Measurements from ENCODE around the gene PTPRA.

Gene PTPRA

DNA sequence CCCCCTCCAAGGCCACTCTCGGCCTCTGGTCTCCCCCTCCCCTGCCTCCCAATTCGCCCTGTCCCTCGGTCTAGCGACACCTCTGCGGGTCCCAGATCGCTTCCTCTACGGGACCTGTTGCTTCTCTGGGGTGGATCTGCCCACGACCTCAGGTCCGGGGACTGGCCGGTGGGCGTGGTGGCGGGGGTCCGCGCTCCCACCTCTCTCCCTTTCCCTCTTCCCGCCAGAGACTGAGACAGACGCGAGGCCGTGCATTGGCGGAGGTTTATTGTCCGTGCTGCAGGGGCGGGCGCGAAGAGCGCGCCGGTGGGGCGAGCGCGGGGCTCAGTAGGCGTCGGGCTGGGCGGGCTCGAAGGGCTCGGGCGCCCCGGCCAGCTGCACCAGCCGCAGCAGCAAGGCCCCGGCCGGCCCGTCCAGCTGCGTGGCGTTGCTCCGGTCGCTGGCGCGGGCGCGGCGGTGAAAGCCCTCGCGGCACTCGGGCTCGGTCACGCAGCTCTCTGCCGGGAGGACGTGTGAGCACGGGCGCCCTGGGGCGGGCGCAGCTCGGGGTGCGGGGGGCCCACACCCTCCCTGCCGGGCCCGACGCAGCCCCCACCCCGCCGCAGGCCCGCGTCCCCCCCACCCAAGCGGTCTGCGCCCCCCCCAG lies 209.1 kb downstream of the PTPRA start:
- peaks cover 11% of the 10 kb centered on the region for H3K4me1 Mint-ChIP-seq (ENCODE audit: low read depth)
- peaks cover 11% of the 10 kb centered on the region for H3K27me3 Mint-ChIP-seq
- no peak overlapping the region for H3K27ac Mint-ChIP-seq
- no peaks in the 10 kb centered on the region for H3K9me3 Mint-ChIP-seq (ENCODE audit: low read depth)
- peak overlapping the region; percentile 77 for H3K4me3 Mint-ChIP-seq
- peaks cover 2% of the 10 kb centered on the region for H3K36me3 Mint-ChIP-seq

DNA sequence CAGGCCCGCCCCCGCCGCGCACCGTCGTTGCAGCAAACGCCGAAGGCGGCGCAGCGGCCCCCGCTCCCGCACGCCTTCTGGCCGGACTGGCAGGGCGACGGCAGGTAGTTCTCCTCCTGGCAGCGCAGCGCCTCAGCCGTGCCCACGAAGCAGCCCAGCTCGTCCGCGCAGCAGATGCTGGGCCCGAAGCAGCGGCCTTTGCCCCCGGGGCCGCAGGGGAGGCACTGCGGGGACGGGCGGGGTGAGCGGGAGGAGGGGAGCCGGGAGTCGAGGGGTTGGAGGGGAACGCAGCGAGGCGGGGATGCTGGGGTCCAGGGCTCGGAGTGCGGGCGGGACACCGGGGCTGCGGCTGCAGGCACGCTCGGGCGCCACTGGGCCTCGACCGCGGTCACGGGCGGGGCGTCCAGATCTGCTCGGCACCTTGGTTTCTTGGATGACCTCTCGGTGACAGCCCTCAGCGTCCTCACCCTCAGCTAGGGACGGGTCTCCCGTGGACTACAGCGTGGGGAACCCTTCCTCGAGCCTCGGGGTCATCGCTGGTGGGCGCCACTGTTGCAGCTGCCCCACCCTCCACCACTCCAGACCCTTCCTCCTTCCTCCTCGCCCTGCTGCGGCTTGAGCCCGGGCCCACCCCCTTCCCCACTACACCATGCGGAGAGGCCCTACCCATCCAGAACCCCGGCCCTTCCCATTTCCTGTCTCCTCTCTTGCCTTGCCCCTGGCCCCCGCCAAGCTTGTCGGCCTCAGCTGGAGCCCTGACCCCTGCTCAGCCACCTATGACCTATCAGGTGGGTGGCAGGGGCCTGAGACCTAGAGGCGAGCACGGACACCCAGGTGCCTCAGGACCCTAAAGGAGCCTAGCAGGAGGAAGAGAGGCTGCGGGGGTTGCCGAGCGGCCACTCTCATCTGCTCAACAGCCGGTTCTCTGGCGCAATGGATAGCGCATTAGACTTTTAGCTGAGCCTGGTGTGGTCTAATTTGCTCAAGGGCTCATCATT lies 210.0 kb downstream of the PTPRA start:
- peaks cover 5% of the 10 kb centered on the region for H3K4me1 Mint-ChIP-seq (ENCODE audit: low read depth)
- peaks cover 2% of the 10 kb centered on the region for H3K36me3 Mint-ChIP-seq
- no peaks in the 10 kb centered on the region for H3K9me3 Mint-ChIP-seq (ENCODE audit: low read depth)
- peak overlapping the region; percentile 62 for H3K4me3 Mint-ChIP-seq
- no peak overlapping the region for H3K27ac Mint-ChIP-seq
- peaks cover 11% of the 10 kb centered on the region for H3K27me3 Mint-ChIP-seq

DNA sequence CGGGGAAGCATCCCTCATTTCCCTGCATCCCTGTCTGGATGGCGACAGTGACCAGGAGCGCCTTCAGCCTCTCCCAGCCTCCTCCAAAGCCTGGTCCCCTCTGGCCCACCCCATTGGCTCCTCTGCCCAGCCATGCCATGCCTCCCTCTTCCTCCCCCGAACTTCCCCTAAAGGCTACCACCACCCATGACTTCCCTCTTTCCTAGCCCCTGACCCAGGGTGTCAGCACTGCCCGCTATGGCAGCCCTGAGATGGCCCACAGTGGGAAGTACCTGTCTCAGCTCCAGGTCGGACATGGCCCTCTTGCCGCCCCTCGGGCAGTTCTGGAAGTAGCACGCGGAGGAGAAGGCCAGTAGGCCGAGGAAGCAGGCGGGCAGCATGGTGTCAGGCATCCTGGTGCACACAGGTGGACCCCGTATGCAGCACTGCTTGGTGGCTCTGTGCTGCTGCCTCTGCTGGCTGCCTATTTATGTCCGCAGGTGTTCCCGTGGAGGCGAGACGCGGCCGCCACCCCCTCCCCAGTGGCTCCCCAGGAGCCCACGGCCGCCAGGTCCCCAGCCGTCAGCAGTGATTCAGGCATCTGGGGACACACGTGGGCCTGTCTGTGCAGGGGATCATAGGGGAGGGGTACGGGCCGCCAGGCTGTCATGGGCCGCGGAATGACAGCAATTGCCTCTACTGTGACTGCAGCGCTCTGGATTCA lies 211.2 kb downstream of the PTPRA start, which contains the start of gene AVP:
Gene AVP, minus strand, starts transcription at position 442 of the 703 bp plus-strand sequence. Its CDS starts 50 bp downstream, at position 392.
- peak within 1 kb of the TSS; percentile 62 for H3K4me3 Mint-ChIP-seq
- peaks cover 5% of the 10 kb centered on the region for H3K4me1 Mint-ChIP-seq (ENCODE audit: low read depth)
- no peak within 1 kb of the TSS for H3K27ac Mint-ChIP-seq
- no peaks in the 10 kb centered on the region for H3K9me3 Mint-ChIP-seq (ENCODE audit: low read depth)
- H3K36me3 Mint-ChIP-seq: peaks cover 2% of the 10 kb centered on the region
- peaks cover 11% of the 10 kb centered on the region for H3K27me3 Mint-ChIP-seq

DNA sequence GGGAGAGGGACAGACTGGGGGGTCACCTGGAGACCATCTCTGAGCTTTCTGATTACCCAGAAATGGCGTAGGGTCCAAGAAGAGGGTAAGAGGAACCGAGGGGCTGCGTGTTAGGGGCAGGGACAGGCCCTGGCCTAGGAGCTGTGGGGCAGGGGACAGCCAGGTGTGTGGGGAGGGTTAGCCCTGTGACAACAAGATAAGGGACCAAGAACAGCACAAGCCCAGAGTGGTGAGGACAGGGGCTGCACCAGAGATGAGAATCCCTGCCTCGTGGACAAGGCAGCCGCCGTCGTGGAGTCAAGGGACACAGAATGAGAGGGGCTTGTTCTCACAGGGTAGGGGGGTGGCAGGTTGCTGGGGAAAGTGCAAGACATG lies 211.7 kb downstream of the PTPRA start:
- Mint-ChIP-seq H3K36me3 (no peaks in the 10 kb centered on the region), H3K4me1 (ENCODE audit: low read depth) (peaks cover 8% of the 10 kb centered on the region), H3K27ac (no peak overlapping the region), H3K27me3 (peaks cover 11% of the 10 kb centered on the region), H3K4me3 (no peak overlapping the region), H3K9me3 (ENCODE audit: low read depth) (no peaks in the 10 kb centered on the region)

DNA sequence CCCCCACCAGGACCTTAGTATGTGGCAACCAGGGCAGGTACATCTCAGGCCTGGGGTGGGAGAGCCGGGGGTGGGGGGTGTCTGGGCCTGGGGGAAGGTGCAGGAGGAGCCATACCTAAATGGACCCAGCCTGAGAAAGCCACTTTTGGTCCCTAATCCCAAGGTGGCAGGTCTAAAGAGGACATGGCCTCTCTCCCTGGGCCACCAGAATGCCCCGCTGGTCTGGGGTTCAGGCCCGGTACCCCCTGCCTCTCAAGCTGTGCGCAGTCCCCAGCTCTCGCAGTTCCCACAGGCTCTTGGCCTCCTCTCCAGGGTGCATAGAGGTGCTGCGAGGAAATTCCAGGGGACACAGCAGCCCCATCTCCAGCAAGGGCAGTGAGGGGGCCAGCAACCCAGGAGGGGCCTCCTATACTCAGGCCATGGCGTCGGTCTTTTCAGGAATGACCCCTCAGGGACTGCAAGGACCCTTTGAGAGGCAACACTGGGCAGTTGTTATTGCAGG lies 212.3 kb downstream of the PTPRA start:
- Mint-ChIP-seq H3K27ac (no peak overlapping the region), H3K9me3 (ENCODE audit: low read depth) (no peaks in the 10 kb centered on the region), H3K4me1 (ENCODE audit: low read depth) (peaks cover 15% of the 10 kb centered on the region), H3K4me3 (no peak overlapping the region), H3K27me3 (peaks cover 9% of the 10 kb centered on the region), H3K36me3 (no peaks in the 10 kb centered on the region)

DNA sequence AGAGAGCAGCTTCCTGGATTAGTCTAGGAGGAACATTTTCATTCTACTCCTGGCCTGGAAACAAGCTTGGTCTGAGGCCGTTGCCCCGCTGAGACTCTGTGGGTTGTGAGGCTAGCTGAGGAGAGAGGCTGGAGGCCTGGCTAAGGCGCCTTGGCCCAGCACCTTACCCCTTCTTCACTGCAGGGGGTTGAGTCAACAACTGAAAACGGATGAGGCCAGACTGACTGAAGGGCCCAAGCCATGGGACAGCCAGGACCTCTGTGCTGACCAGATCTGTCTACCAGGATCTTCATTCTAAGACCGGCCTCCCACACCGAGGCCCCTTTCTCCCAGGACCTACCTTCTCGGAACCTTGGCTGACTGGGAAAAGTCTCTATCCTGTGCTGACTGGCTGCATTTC lies 214.8 kb downstream of the PTPRA start:
- Mint-ChIP-seq H3K27ac (no peak overlapping the region), H3K27me3 (no peaks in the 10 kb centered on the region), H3K4me3 (no peak overlapping the region), H3K4me1 (ENCODE audit: low read depth) (peaks cover 24% of the 10 kb centered on the region), H3K9me3 (ENCODE audit: low read depth) (no peaks in the 10 kb centered on the region), H3K36me3 (no peaks in the 10 kb centered on the region)
